Panc1 (cell line): ENCODE measurements around the gene KIFBP. TPM values are rescaled to one million over a fixed set of nuclear protein-coding genes. Genes with fewer than 3 reads are reported as not detected.

Experiments
- ATAC-seq: fragments of 200-7000 bp; cut with Tn5 transposase; 2 replicates; pipeline ENCODE4 v1.9.1; 2020; ENCODE audit warnings: mild to moderate bottlenecking, moderate library complexity
- BruUV-seq: library from RNA; stranded (reverse); fragments of 400-500 nt; replicated peaks from 2 replicates; lab custom pipeline; 2021; lab: Mats Ljungman, UMichigan
- CTCF ChIA-PET: fragments of 300-600 bp; sonication (Branson Sonifier 250); formaldehyde crosslinking; loops from one replicate; lab custom pipeline; 2022; ENCODE audit warnings: antibody characterized with exemption; lab: Charles Lee
- POLR2A ChIA-PET: fragments of 300-600 bp; sonication (Branson Sonifier 250); formaldehyde crosslinking; loops from one replicate; lab custom pipeline; 2022; ENCODE audit warnings: antibody characterized with exemption; lab: Charles Lee
- DNase-seq: peaks from one replicate; pipeline ENCODE4 v3.0.0-alpha.2; 2010; ENCODE audit warnings: low read depth, low spot score
- H3K27ac ChIP-seq: 2 replicates; pipeline ENCODE4 v1.5.1; 2011; ENCODE audit warnings: mild to moderate bottlenecking, low read length, inconsistent platforms
- H3K27me3 ChIP-seq: fragments of 200-500 bp; sonication (Bioruptor generic); 2 replicates; pipeline ENCODE4 v1.6.0; 2014; ENCODE audit warnings: low read length, inconsistent platforms; ENCODE audit not compliant: control insufficient read depth, insufficient read depth
- H3K36me3 ChIP-seq: fragments of 200-500 bp; sonication (Bioruptor generic); 2 replicates; pipeline ENCODE4 v1.5.1; 2014; ENCODE audit warnings: inconsistent platforms, mild to moderate bottlenecking, low read length, moderate library complexity; ENCODE audit not compliant: control insufficient read depth, insufficient read depth
- H3K4me1 ChIP-seq: 2 replicates; pipeline ENCODE4 v1.5.1; 2011; ENCODE audit warnings: inconsistent platforms, mild to moderate bottlenecking, low read length, moderate library complexity; ENCODE audit not compliant: control insufficient read depth, insufficient read depth
- H3K4me3 ChIP-seq, 2 experiments: 2 replicates each; pipeline ENCODE4 v1.5.1; 2011 to 2012; ENCODE audit warnings: low read depth in 2 of 2, low read length in 2 of 2, mild to moderate bottlenecking in 2 of 2, inconsistent platforms in 1 of 2, moderate library complexity in 1 of 2
- H3K9me3 ChIP-seq: fragments of 200-500 bp; sonication (Bioruptor generic); 2 replicates; pipeline ENCODE4 v1.5.1; 2014; ENCODE audit warnings: low read depth, mild to moderate bottlenecking, inconsistent platforms, low read length, moderate library complexity; ENCODE audit not compliant: control insufficient read depth, insufficient read depth
- CTCF ChIP-seq: fragments of 450-650 bp; IDR thresholded peaks from 2 replicates; pipeline ENCODE4 v1.5.1; 2017; ENCODE audit warnings: mild to moderate bottlenecking
- POLR2AphosphoS5 ChIP-seq: IDR thresholded peaks from 2 replicates; pipeline ENCODE4 v1.6.1; 2012; ENCODE audit warnings: mild to moderate bottlenecking, low read depth, low read length, moderate library complexity
- REST ChIP-seq, 2 experiments: IDR thresholded peaks; 2 replicates each; pipeline ENCODE4 v1.6.1; 2011 to 2012; ENCODE audit warnings: low read depth in 2 of 2, control low read depth in 1 of 2, low read length in 1 of 2, mild to moderate bottlenecking in 1 of 2, moderate library complexity in 1 of 2; ENCODE audit not compliant: insufficient read depth in 1 of 2
- SIN3A ChIP-seq: IDR thresholded peaks from 2 replicates; pipeline ENCODE4 v1.6.1; 2012; ENCODE audit warnings: low read depth, mild to moderate bottlenecking, low read length, moderate library complexity, borderline replicate concordance; ENCODE audit not compliant: insufficient read depth
- TCF7L2 ChIP-seq: IDR thresholded peaks from 2 replicates; pipeline ENCODE4 v1.6.1; 2011; ENCODE audit warnings: mild to moderate bottlenecking, low read depth, low read length, inconsistent platforms
- in situ Hi-C: cut with HindIII; loops from 2 replicates; pipeline ENCODE4 v1.10.0; 2016; ENCODE audit warnings: low sequenced_read_pairs, low pct_unique_long_range_greater_than_20kb
- intact Hi-C: fragments of 100-400 bp; cut with micrococcal nuclease; formaldehyde crosslinking; loops from one replicate; pipeline ENCODE4 v1.10.0; 2022; ENCODE audit not compliant: unreplicated experiment
- total RNA-seq: library from RNA; stranded (reverse); gene quantifications from one replicate; pipeline ENCODE4 v1.2.1, GENCODE V29; 2021; ENCODE audit not compliant: unreplicated experiment

KIFBP gene
- total RNA-seq, 1 experiment from 2014 or later = 45.9 TPM

- Histone ChIP-seq H3K9me3 (no peaks in the 10 kb centered on the region), H3K4me3 (no peak overlapping the region), H3K4me1 (peaks cover 14% of the 10 kb centered on the region; the same call in 1 of the 2 replicates), H3K36me3 (peaks cover 47% of the 10 kb centered on the region), H3K27me3 (no peaks in the 10 kb centered on the region), H3K27ac (no peak overlapping the region)
- POLR2A ChIA-PET = interaction anchor here (0.6 kb wide), 2 partner anchors 16 to 248 kb away, joined by 3 to 4 read pairs; no protein-coding TSS in a partner anchor
- CTCF ChIA-PET = interaction anchor here (0.6 kb wide), 2 partner anchors 10 to 30 kb away, joined by 3 read pairs; no protein-coding TSS in a partner anchor
- in situ Hi-C loops = no loop called here
- DNase-seq (no peak), ATAC-seq (no peak)
- intact Hi-C loops = no loop called here
- TF ChIP-seq SIN3A (no peak), REST (IDR thresholded peaks at IDR 0.05; ENCODE audit: insufficient read depth in 1 of 2, low read depth in 2 of 2, low read length in 1 of 2) (no peak), CTCF (no peak), TCF7L2 (no peak), POLR2AphosphoS5 (no peak)
- BruUV-seq = TSS peak; percentile 14
Measured at GRCh38 chr10:68959695-68960527, 28.7 kb upstream of the KIFBP start.

- no TSS peak for BruUV-seq
- Histone ChIP-seq H3K4me1 (0 out of 2 replicates have a peak, but pooled peaks cover 8% of the 10 kb centered on the region), H3K4me3 (no peak overlapping the region), H3K27me3 (no peaks in the 10 kb centered on the region), H3K36me3 (peaks cover 63% of the 10 kb centered on the region), H3K27ac (no peak overlapping the region), H3K9me3 (no peaks in the 10 kb centered on the region)
- CTCF ChIA-PET = no interaction called here
- POLR2A ChIA-PET = no interaction called here
- DNase-seq = no peak
- in situ Hi-C loops (no loop called here), intact Hi-C loops (no loop called here)
- ATAC-seq = no peak
- no peak for TF ChIP-seq CTCF
- no peak for TF ChIP-seq POLR2AphosphoS5
- TF ChIP-seq SIN3A = no peak
- TF ChIP-seq TCF7L2 = no peak
- TF ChIP-seq REST (IDR thresholded peaks at IDR 0.05; ENCODE audit: insufficient read depth in 1 of 2, low read depth in 2 of 2, low read length in 1 of 2) = no peak
Measured at GRCh38 chr10:68963151-68963550, 25.5 kb upstream of the KIFBP start.
